ENCODE data around the gene TSC22D2. TPM values are rescaled to one million over a fixed set of nuclear protein-coding genes. Genes with fewer than 3 reads are reported as not detected.

TSC22D2 gene
- polyA plus RNA-seq, 3 donors, result 5.1 to 12.9 (median 5.7) TPM

GRCh38 chr3:150410311-150411105 lies 2.4 kb downstream of the TSC22D2 start:
- peak overlapping the region; percentile 70 to 98 (median 79) for H3K4me3 ChIP-seq (replicated peaks in 1 of 3; ENCODE audit: low read depth in 2 of 3, low read length in 3 of 3)
- peaks cover 32 to 56% of the 10 kb centered on the region in 2 donors for H3K4me1 ChIP-seq (ENCODE audit: control insufficient read depth in 1 of 2, insufficient read depth in 2 of 2, low read length in 2 of 2)
- peak overlapping the region; percentile 82 for H3K4me2 ChIP-seq (replicated peaks; ENCODE audit: extremely low read depth, low read length, poor library complexity, severe bottlenecking)
- under 1% methylated on average over 68 of the region's 68 CpGs for WGBS (ENCODE audit: insufficient coverage)
- no peak overlapping the region for H2AFZ ChIP-seq (ENCODE audit: insufficient read depth, low read depth, low read length, poor library complexity, severe bottlenecking)
- no peaks in the 10 kb centered on the region for H3K9me3 ChIP-seq (replicated peaks in 1 of 2; ENCODE audit: control insufficient read depth in 1 of 2, insufficient read depth in 1 of 2, low read length in 2 of 2)
- peaks cover 0 to 9% of the 10 kb centered on the region in 2 donors for H3K36me3 ChIP-seq (replicated peaks in 1 of 2; ENCODE audit: control insufficient read depth in 1 of 2, insufficient read depth in 2 of 2, low read length in 2 of 2)
- peaks cover 0 to 2% (median 0%) of the 10 kb centered on the region in 7 donors for H3K9me3 Mint-ChIP-seq
- H3K4me3 Mint-ChIP-seq, result peak overlapping the region; percentile 98 to 99
- peaks cover 67% of the 10 kb centered on the region for H4K20me1 ChIP-seq (ENCODE audit: insufficient read depth, low read length)
- peak overlapping the region; percentile 88 for H3K9ac ChIP-seq (ENCODE audit: insufficient read depth, low read length, poor library complexity, severe bottlenecking)
- H3K4me1 Mint-ChIP-seq, result peaks cover 42% of the 10 kb centered on the region
- peak overlapping the region; percentile 92 to 99 for H3K27ac ChIP-seq (ENCODE audit: low read depth in 1 of 2, low read length in 2 of 2)
- H3K36me3 Mint-ChIP-seq, result peaks cover 5 to 8% of the 10 kb centered on the region in 2 donors
- peak in 2 of 3 donors; percentile 20 to 22 for DNase-seq
- H3K27me3 ChIP-seq (ENCODE audit: control insufficient read depth in 2 of 2, insufficient read depth in 2 of 2, low read length in 2 of 2), result no peaks in the 10 kb centered on the region
- H3K27ac Mint-ChIP-seq, result peak overlapping the region in 5 of 7 donors; percentile 82 to 98 (median 87)
- peaks cover 60% of the 10 kb centered on the region for H3K79me2 ChIP-seq (ENCODE audit: insufficient read depth, low read length)
- peaks cover 0 to 1% (median 0%) of the 10 kb centered on the region in 3 donors for H3K27me3 Mint-ChIP-seq (ENCODE audit: low read depth in 3 of 3)
- TF ChIP-seq CTCF (IDR thresholded peaks at IDR 0.05), result peak; percentile 8
- intact Hi-C loops (cut with micrococcal nuclease), result loop anchor here in 1 of 2 donors (10.0 kb wide), 1 partner anchor 84 kb away; no protein-coding TSS in a partner anchor

GRCh38 chr3:150411106-150411460 lies 3.0 kb downstream of the TSC22D2 start:
- peak overlapping the region in 5 of 7 donors; percentile 82 to 98 (median 87) for H3K27ac Mint-ChIP-seq
- H3K4me3 ChIP-seq (replicated peaks in 1 of 3; ENCODE audit: low read depth in 2 of 3, low read length in 3 of 3), result peak overlapping the region; percentile 70 to 98 (median 79)
- H3K4me1 Mint-ChIP-seq, result peaks cover 48% of the 10 kb centered on the region
- peak overlapping the region; percentile 98 to 99 for H3K4me3 Mint-ChIP-seq
- WGBS (ENCODE audit: insufficient coverage), result 0% methylated on average over 1 of the region's 5 CpGs
- H2AFZ ChIP-seq (ENCODE audit: insufficient read depth, low read depth, low read length, poor library complexity, severe bottlenecking), result no peak overlapping the region
- H3K4me2 ChIP-seq (replicated peaks; ENCODE audit: extremely low read depth, low read length, poor library complexity, severe bottlenecking), result peak overlapping the region; percentile 82
- H3K79me2 ChIP-seq (ENCODE audit: insufficient read depth, low read length), result peaks cover 66% of the 10 kb centered on the region
- no peaks in the 10 kb centered on the region for H3K27me3 ChIP-seq (ENCODE audit: control insufficient read depth in 2 of 2, insufficient read depth in 2 of 2, low read length in 2 of 2)
- no peak for DNase-seq
- H3K9ac ChIP-seq (ENCODE audit: insufficient read depth, low read length, poor library complexity, severe bottlenecking), result peak overlapping the region; percentile 88
- peaks cover 0 to 14% of the 10 kb centered on the region in 2 donors for H3K36me3 ChIP-seq (replicated peaks in 1 of 2; ENCODE audit: control insufficient read depth in 1 of 2, insufficient read depth in 2 of 2, low read length in 2 of 2)
- peak overlapping the region in 1 of 2 donors; percentile 92 for H3K27ac ChIP-seq (ENCODE audit: low read depth in 1 of 2, low read length in 2 of 2)
- no peaks in the 10 kb centered on the region for H3K9me3 ChIP-seq (replicated peaks in 1 of 2; ENCODE audit: control insufficient read depth in 1 of 2, insufficient read depth in 1 of 2, low read length in 2 of 2)
- H3K36me3 Mint-ChIP-seq, result peaks cover 5 to 11% of the 10 kb centered on the region in 2 donors
- H3K27me3 Mint-ChIP-seq (ENCODE audit: low read depth in 3 of 3), result peaks cover 0 to 1% (median 0%) of the 10 kb centered on the region in 3 donors
- peaks cover 32 to 62% of the 10 kb centered on the region in 2 donors for H3K4me1 ChIP-seq (ENCODE audit: control insufficient read depth in 1 of 2, insufficient read depth in 2 of 2, low read length in 2 of 2)
- intact Hi-C loops (cut with micrococcal nuclease), result loop anchor here in 1 of 2 donors (10.0 kb wide), 1 partner anchor 84 kb away; no protein-coding TSS in a partner anchor
- peaks cover 0 to 2% (median 0%) of the 10 kb centered on the region in 7 donors for H3K9me3 Mint-ChIP-seq
- peaks cover 73% of the 10 kb centered on the region for H4K20me1 ChIP-seq (ENCODE audit: insufficient read depth, low read length)
- no peak for TF ChIP-seq CTCF (IDR thresholded peaks at IDR 0.05)
